ENCODE results near the gene PRIMPOL.

DNA sequence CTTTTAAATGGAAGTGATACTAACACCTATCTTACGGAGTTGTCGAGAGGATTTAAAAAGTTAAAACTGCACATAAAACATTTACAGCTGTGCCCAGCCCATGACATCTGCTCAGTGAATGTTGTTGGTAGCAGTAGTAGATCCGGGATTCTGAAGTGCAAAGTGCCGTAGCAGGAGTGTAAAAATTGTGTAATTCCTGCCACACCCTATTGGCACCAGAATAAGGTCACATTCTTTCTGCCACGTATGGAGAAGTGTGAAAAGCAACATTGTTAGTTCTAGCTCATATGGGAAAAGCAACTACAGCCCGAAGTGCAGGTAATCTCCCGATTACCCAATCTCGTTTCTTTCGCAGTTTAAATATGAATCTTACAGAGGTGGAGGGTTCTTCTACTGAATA lies 31.2 kb downstream of the PRIMPOL start:
- TF ChIP-seq, protein P1, sequence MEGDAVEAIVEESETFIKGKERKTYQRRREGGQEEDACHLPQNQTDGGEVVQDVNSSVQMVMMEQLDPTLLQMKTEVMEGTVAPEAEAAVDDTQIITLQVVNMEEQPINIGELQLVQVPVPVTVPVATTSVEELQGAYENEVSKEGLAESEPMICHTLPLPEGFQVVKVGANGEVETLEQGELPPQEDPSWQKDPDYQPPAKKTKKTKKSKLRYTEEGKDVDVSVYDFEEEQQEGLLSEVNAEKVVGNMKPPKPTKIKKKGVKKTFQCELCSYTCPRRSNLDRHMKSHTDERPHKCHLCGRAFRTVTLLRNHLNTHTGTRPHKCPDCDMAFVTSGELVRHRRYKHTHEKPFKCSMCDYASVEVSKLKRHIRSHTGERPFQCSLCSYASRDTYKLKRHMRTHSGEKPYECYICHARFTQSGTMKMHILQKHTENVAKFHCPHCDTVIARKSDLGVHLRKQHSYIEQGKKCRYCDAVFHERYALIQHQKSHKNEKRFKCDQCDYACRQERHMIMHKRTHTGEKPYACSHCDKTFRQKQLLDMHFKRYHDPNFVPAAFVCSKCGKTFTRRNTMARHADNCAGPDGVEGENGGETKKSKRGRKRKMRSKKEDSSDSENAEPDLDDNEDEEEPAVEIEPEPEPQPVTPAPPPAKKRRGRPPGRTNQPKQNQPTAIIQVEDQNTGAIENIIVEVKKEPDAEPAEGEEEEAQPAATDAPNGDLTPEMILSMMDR (IDR thresholded peaks at IDR 0.05) = no peak
- peak in 1 of 3 donors; percentile 48 for TF ChIP-seq POLR2AphosphoS5 (IDR thresholded peaks at IDR 0.05)

Data from stomach (tissue), 4 donors.